ENCODE measurements around the gene TAF7L. TPM values are rescaled to one million over a fixed set of nuclear protein-coding genes. Genes with fewer than 3 reads are reported as not detected.
"Not testable (repeated sequence)": the region's sequence is repeated elsewhere in the genome, so short reads cannot be mapped to it uniquely, and the experiment has no call there.

TAF7L gene, protein sequence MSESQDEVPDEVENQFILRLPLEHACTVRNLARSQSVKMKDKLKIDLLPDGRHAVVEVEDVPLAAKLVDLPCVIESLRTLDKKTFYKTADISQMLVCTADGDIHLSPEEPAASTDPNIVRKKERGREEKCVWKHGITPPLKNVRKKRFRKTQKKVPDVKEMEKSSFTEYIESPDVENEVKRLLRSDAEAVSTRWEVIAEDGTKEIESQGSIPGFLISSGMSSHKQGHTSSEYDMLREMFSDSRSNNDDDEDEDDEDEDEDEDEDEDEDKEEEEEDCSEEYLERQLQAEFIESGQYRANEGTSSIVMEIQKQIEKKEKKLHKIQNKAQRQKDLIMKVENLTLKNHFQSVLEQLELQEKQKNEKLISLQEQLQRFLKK
- not detected in 2 replicates for total RNA-seq (2022)
- Bru-seq, nascent RNA = percentile 10 among the genes with signal in this experiment
- BruChase-seq, experiment 1, labeled RNA remaining after a 2-hour chase = percentile 18 among the genes with signal in this experiment
- BruChase-seq, experiment 2, labeled RNA remaining after a 6-hour chase = percentile 21 among the genes with signal in this experiment
- long read RNA-seq = 0 reads

DNA sequence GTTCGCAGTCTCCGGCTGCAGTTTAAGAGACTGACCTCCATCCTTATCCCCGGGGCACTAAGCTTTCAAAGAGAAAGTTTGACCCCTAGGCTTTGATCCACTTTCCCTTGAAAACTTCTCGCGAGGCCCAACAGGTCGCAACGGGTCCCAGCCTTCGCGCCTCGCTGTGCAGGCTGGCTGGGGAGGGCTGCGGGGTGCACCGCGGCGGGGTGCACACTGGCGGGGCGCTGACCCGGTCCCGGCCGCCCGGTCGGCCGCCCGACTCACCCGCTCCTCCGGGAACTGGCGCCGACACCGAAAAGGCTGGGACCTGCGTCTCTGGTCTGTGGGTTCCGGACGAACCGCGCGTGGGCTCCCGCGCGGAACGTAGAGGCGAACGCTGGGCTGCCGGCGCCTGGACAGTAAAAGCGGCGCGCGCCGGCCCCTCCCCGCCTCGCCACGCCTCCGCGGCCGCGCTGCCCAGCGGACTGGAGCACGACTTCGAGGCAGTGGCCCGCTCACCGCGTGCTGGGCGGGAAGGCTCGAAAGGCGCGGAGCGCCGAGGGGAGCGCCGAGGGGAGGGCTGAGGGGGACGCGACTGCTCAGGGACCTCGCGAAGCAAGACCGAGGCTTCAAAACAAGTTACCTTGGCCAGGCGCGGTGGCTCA lies at the start of gene TAF7L:
TAF7L (minus strand) TSS at position 378 of the 647 bp plus-strand sequence. CDS start 3,791 bp downstream, outside the sequence.
- H3K4me1 ChIP-seq = no peaks in the 10 kb centered on the region
- BruUV-seq (replicated peaks) = no TSS peak
- CTCF ChIA-PET = no interaction called here
- intact Hi-C loops (cut with micrococcal nuclease; ENCODE audit: unreplicated experiment) = no loop called here
- H3K27me3 ChIP-seq (replicated peaks; ENCODE audit: control insufficient read depth, insufficient read depth, low read length) = no peaks in the 10 kb centered on the region
- Mint-ChIP-seq H3K4me1 (ENCODE audit: low read depth, unreplicated experiment) (no peaks in the 10 kb centered on the region), H3K27me3 (ENCODE audit: insufficient read depth, unreplicated experiment) (peaks cover 2% of the 10 kb centered on the region), H3K4me3 (ENCODE audit: unreplicated experiment) (no peak within 1 kb of the TSS), H3K27ac (ENCODE audit: unreplicated experiment) (no peak within 1 kb of the TSS), H3K9me3 (ENCODE audit: unreplicated experiment) (no peaks in the 10 kb centered on the region), H3K36me3 (ENCODE audit: insufficient read depth, unreplicated experiment) (no peaks in the 10 kb centered on the region)
- H3K9me3 ChIP-seq = no peaks in the 10 kb centered on the region
- TF ChIP-seq, protein P1, sequence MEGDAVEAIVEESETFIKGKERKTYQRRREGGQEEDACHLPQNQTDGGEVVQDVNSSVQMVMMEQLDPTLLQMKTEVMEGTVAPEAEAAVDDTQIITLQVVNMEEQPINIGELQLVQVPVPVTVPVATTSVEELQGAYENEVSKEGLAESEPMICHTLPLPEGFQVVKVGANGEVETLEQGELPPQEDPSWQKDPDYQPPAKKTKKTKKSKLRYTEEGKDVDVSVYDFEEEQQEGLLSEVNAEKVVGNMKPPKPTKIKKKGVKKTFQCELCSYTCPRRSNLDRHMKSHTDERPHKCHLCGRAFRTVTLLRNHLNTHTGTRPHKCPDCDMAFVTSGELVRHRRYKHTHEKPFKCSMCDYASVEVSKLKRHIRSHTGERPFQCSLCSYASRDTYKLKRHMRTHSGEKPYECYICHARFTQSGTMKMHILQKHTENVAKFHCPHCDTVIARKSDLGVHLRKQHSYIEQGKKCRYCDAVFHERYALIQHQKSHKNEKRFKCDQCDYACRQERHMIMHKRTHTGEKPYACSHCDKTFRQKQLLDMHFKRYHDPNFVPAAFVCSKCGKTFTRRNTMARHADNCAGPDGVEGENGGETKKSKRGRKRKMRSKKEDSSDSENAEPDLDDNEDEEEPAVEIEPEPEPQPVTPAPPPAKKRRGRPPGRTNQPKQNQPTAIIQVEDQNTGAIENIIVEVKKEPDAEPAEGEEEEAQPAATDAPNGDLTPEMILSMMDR (IDR thresholded peaks at IDR 0.05; ENCODE audit: insufficient read depth in 1 of 2, low read depth in 1 of 2, low read length in 1 of 2, severe bottlenecking in 1 of 2, unreplicated experiment in 1 of 2) = no peak
- H3K36me3 ChIP-seq (ENCODE audit: control insufficient read depth, insufficient read depth, low read length) = no peaks in the 10 kb centered on the region
- no peak within 1 kb of the TSS for H3K4me3 ChIP-seq (ENCODE audit: low read depth, low read length)
- POLR2A ChIA-PET = no interaction called here
- no peak for DNase-seq

DNA sequence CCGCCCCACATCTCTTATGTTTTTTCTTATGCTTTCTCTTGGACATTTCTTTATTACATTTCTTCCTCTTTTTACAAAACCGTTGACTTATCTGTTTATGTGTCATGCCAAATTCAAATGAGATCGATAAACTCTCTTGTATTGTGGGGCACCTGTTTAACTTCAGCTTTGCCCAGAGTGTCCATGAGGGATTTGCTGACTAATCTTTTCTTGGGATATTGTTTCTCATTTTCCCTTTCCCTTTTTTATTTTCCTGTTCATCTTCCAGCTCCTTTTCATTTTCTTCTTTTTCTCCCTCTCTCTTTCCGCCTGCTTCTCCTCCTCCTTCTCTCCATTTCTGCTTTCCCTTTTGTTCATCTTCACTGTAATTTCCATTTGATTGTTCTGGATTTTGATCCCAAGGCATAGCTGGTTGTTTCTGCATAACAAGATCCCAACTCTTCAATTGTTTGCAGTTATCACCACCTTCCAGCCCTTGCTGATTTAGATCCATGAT lies 46.7 kb upstream of the TAF7L start:
- DNase-seq = no peak
- ChIA-PET CTCF (no interaction called here), POLR2A (no interaction called here)
- H3K27ac Mint-ChIP-seq (ENCODE audit: unreplicated experiment) = no peak overlapping the region
- intact Hi-C loops (cut with micrococcal nuclease; ENCODE audit: unreplicated experiment) = no loop called here
- Histone ChIP-seq H3K4me1 (no peaks in the 10 kb centered on the region), H3K4me3 (ENCODE audit: low read depth, low read length) (no peak overlapping the region), H3K27me3 (replicated peaks; ENCODE audit: control insufficient read depth, insufficient read depth, low read length) (no peaks in the 10 kb centered on the region), H3K36me3 (ENCODE audit: control insufficient read depth, insufficient read depth, low read length) (no peaks in the 10 kb centered on the region), H3K9me3 (no peaks in the 10 kb centered on the region)
- H3K4me3 Mint-ChIP-seq (ENCODE audit: unreplicated experiment) = no peak overlapping the region
- no peaks in the 10 kb centered on the region for H3K36me3 Mint-ChIP-seq (ENCODE audit: insufficient read depth, unreplicated experiment)
- no TSS peak for BruUV-seq (replicated peaks)
- no peaks in the 10 kb centered on the region for H3K27me3 Mint-ChIP-seq (ENCODE audit: insufficient read depth, unreplicated experiment)
- no peaks in the 10 kb centered on the region for H3K4me1 Mint-ChIP-seq (ENCODE audit: low read depth, unreplicated experiment)
- TF ChIP-seq, protein P1 (IDR thresholded peaks at IDR 0.05; ENCODE audit: insufficient read depth in 1 of 2, low read depth in 1 of 2, low read length in 1 of 2, severe bottlenecking in 1 of 2, unreplicated experiment in 1 of 2) = no peak
- no peaks in the 10 kb centered on the region for H3K9me3 Mint-ChIP-seq (ENCODE audit: unreplicated experiment)

DNA sequence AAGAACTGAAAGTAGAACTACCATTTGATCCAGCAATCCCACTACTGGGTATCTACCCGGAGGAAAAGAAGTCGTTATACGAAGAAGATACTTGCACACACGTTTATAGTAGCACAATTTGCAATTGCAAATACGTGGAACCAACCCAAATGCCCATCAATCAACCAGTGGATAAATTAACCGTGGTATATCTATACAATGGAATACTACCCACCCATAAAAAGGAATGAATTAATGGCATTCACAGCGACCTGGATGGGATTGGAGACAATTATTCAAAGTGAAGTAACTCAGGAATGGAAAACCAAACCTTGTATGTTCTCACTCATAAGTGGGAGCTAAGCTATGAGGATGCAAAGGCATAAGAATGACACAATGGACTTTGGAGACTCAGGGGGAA lies 43.2 kb upstream of the TAF7L start:
- POLR2A ChIA-PET = not testable (repeated sequence)

DNA sequence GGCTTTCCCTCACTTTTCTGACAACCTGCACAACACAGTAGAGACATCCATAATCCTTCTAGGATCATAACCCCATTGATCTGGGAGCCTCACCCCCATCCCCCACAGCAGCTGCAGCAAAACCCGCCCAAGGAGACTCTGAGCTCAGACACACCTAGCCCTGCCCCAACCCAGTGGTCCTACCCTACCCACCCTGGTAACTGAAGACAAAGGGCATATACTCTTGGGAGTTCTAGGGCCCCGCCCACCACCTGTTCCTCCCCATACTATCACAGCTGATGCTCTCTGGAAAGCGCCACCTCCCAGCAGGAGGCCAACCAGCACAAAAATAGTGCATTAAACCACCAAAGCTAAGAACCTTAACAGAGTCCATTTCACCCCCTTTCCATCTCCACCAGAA lies 35.5 kb upstream of the TAF7L start:
- H3K4me1 ChIP-seq; CTCF ChIA-PET; BruUV-seq (replicated peaks); DNase-seq; H3K36me3 Mint-ChIP-seq (ENCODE audit: insufficient read depth, unreplicated experiment); H3K9me3 Mint-ChIP-seq (ENCODE audit: unreplicated experiment); H3K4me1 Mint-ChIP-seq (ENCODE audit: low read depth, unreplicated experiment); H3K9me3 ChIP-seq; H3K4me3 Mint-ChIP-seq (ENCODE audit: unreplicated experiment); H3K4me3 ChIP-seq (ENCODE audit: low read depth, low read length); POLR2A ChIA-PET; H3K27ac Mint-ChIP-seq (ENCODE audit: unreplicated experiment); H3K36me3 ChIP-seq (ENCODE audit: control insufficient read depth, insufficient read depth, low read length); intact Hi-C loops (cut with micrococcal nuclease; ENCODE audit: unreplicated experiment); H3K27me3 Mint-ChIP-seq (ENCODE audit: insufficient read depth, unreplicated experiment); H3K27me3 ChIP-seq (replicated peaks; ENCODE audit: control insufficient read depth, insufficient read depth, low read length): not testable (repeated sequence)

More for the DNA sequence above, 43.2 kb upstream of the TAF7L start:
- H3K4me1 ChIP-seq; H3K27me3 Mint-ChIP-seq (ENCODE audit: insufficient read depth, unreplicated experiment); H3K9me3 Mint-ChIP-seq (ENCODE audit: unreplicated experiment); H3K27me3 ChIP-seq (replicated peaks; ENCODE audit: control insufficient read depth, insufficient read depth, low read length); CTCF ChIA-PET; H3K4me3 Mint-ChIP-seq (ENCODE audit: unreplicated experiment); H3K36me3 Mint-ChIP-seq (ENCODE audit: insufficient read depth, unreplicated experiment); intact Hi-C loops (cut with micrococcal nuclease; ENCODE audit: unreplicated experiment); H3K4me3 ChIP-seq (ENCODE audit: low read depth, low read length); H3K4me1 Mint-ChIP-seq (ENCODE audit: low read depth, unreplicated experiment); H3K27ac Mint-ChIP-seq (ENCODE audit: unreplicated experiment); H3K36me3 ChIP-seq (ENCODE audit: control insufficient read depth, insufficient read depth, low read length); H3K9me3 ChIP-seq; BruUV-seq (replicated peaks); DNase-seq: not testable (repeated sequence)

All from Caco-2 (cell line).